Esophagus squamous epithelium (tissue), 5 donors: ENCODE data around the gene TRIM39. TPM values are rescaled to one million over a fixed set of nuclear protein-coding genes. Genes with fewer than 3 reads are reported as not detected.

Experiments used
- DNase-seq: peaks from one replicate; lab custom pipeline; 2025; lab: John Stamatoyannopoulos, UW
- H3K27ac ChIP-seq, 4 donors: fragments of 200-600 bp; sonication (generic); one replicate each; pipeline ENCODE4 v1.5.1; 2016 to 2019; ENCODE audit warnings: mild to moderate bottlenecking in 1 of 4
- H3K27me3 ChIP-seq, 4 donors: fragments of 200-600 bp; sonication (generic); 1 replicate in 3 of 4; 2 replicates in 1 of 4; pipeline versions ENCODE4 v1.5.1 to v1.6.0; 2017 to 2021; ENCODE audit warnings: antibody characterized with exemption in 1 of 4
- H3K36me3 ChIP-seq, 3 donors: fragments of 200-600 bp; sonication (generic); one replicate each; pipeline ENCODE4 v1.5.1; 2016 to 2019
- H3K4me1 ChIP-seq, 3 donors: fragments of 200-600 bp; sonication (generic); one replicate each; pipeline ENCODE4 v1.5.1; 2017 to 2019
- H3K4me3 ChIP-seq, 4 donors: fragments of 200-600 bp; sonication (generic); 1 replicate in 3 of 4; 2 replicates in 1 of 4; pipeline ENCODE4 v1.5.1; 2016 to 2019; ENCODE audit warnings: mild to moderate bottlenecking in 2 of 4, moderate library complexity in 1 of 4
- H3K9me3 ChIP-seq, 3 donors: fragments of 200-600 bp; sonication (generic); one replicate each; pipeline ENCODE4 v1.5.1; 2016 to 2019
- CTCF ChIP-seq, 6 experiments: fragments of 450-650 bp in 4 of 6; fragments of 200-600 bp in 2 of 6; sonication (generic) in 2 of 6; IDR thresholded peaks; one replicate each; pipeline ENCODE4 v1.5.1; 2016 to 2019; ENCODE audit warnings: antibody characterized with exemption in 6 of 6, mild to moderate bottlenecking in 4 of 6, moderate library complexity in 4 of 6
- POLR2A ChIP-seq, 4 donors: fragments of 450-650 bp; IDR thresholded peaks; one replicate each; pipeline ENCODE4 v1.6.1; 2017; ENCODE audit warnings: antibody characterized with exemption in 4 of 4, mild to moderate bottlenecking in 4 of 4, moderate library complexity in 3 of 4
- WGBS, 2 donors: methylation state at CpG; one replicate each; pipeline ENCODE4 v1.1.5; 2018; 5-methylcytosine and 5-hydroxymethylcytosine counted together
- intact Hi-C: fragments of 100-400 bp; cut with DNase I; formaldehyde crosslinking; loops from one replicate; pipeline ENCODE4 v1.15.0; 2022
- small RNA-seq, 4 donors: library from RNA; depleted of rRNA; stranded (forward); fragments of <200 nt; gene quantifications; one replicate each; pipeline ENCODE3, GENCODE V24; 2016
- total RNA-seq, 4 donors: library from RNA; depleted of rRNA; stranded (reverse); fragments of >200 nt; gene quantifications; one replicate each; pipeline ENCODE4 v1.1.0, GENCODE V29; 2016
- donor health status: DM: yes; HTN: yes; CAD: no.

The TRIM39 gene
- total RNA-seq, 4 donors from 2014 or later = 11.3 to 16.2 (median 15.1) TPM

GRCh38 chr6:30378290-30378937 lies 51.7 kb downstream of the TRIM39 start:
- no peak for DNase-seq
- Histone ChIP-seq H3K27ac (no peak overlapping the region), H3K27me3 (peaks cover 0 to 52% (median 0%) of the 10 kb centered on the region in 4 donors), H3K4me1 (no peaks in the 10 kb centered on the region), H3K36me3 (no peaks in the 10 kb centered on the region), H3K9me3 (no peaks in the 10 kb centered on the region), H3K4me3 (no peak overlapping the region)
- TF ChIP-seq POLR2A (IDR thresholded peaks at IDR 0.05) = no peak
- 0 to 8% methylated on average over 1 of the region's 1 CpG for WGBS, 2 donors
- intact Hi-C loops = no loop called here

- intact Hi-C loops = no loop called here
- DNase-seq = no peak
- Histone ChIP-seq H3K4me1 (no peaks in the 10 kb centered on the region), H3K27me3 (peaks cover 0 to 68% (median 0%) of the 10 kb centered on the region in 4 donors), H3K36me3 (no peaks in the 10 kb centered on the region), H3K4me3 (no peak overlapping the region), H3K9me3 (no peaks in the 10 kb centered on the region), H3K27ac (no peak overlapping the region)
- TF ChIP-seq POLR2A (IDR thresholded peaks at IDR 0.05) = no peak
- no peak for TF ChIP-seq CTCF (IDR thresholded peaks at IDR 0.05)
- 37 to 41% methylated on average over 5 of the region's 5 CpGs for WGBS, 2 donors
Measured at GRCh38 chr6:30380464-30380863, 53.7 kb downstream of the TRIM39 start.

DNA sequence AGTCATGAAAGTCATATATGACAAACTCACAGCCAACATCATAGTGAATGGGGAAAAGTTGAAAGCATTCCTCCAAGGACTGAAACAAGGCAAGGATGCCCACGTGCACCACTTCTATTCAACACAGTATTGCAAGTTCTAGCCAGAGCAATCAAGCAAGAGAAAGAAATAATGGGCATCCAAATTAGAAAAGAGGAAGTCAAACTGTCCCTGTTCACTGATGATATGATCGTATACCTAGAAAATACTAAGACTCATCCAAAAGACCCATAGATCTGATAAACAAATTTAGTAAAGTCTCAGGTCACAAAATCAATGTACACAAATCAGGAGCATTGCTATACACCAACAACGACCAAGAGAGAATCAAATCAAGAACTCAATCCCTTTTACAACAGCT lies 59.4 kb downstream of the TRIM39 start:
- Histone ChIP-seq H3K4me3 (no peak overlapping the region), H3K27ac (no peak overlapping the region), H3K36me3 (no peaks in the 10 kb centered on the region), H3K4me1 (no peaks in the 10 kb centered on the region), H3K27me3 (peaks cover 0 to 89% (median 0%) of the 10 kb centered on the region in 4 donors), H3K9me3 (no peaks in the 10 kb centered on the region)
- DNase-seq = no peak
- 23 to 38% methylated on average over 3 of the region's 3 CpGs for WGBS, 2 donors
- intact Hi-C loops = no loop called here
- TF ChIP-seq CTCF (IDR thresholded peaks at IDR 0.05) (no peak), POLR2A (IDR thresholded peaks at IDR 0.05) (no peak)

DNA sequence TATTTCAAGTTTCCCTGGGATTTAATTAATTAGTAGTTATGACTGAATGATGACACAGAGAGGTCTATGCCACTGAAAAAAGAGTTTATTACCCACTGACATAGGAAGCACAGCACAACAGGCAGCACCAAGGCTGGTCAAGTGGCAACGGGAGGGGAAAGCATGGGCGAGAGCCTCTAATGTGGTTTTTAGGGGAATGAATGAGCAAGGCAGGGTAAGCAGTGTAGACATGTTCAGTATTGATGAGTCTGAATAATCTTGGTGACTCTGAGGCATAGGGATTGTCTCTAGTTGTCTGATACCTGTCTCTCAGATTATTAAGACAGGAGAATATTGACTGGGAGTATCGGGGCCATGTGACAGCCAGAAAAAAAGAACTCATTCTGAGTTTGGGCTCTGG lies 64.5 kb downstream of the TRIM39 start:
- no peaks in the 10 kb centered on the region for H3K4me1 ChIP-seq
- DNase-seq = no peak
- peaks cover 0 to 86% (median 0%) of the 10 kb centered on the region in 4 donors for H3K27me3 ChIP-seq
- no peak overlapping the region for H3K27ac ChIP-seq
- intact Hi-C loops = no loop called here
- no peaks in the 10 kb centered on the region for H3K36me3 ChIP-seq
- TF ChIP-seq POLR2A (IDR thresholded peaks at IDR 0.05) (no peak), CTCF (IDR thresholded peaks at IDR 0.05) (no peak)
- H3K9me3 ChIP-seq = no peaks in the 10 kb centered on the region
- 49 to 59% methylated on average over 3 of the region's 3 CpGs for WGBS, 2 donors
- H3K4me3 ChIP-seq = no peak overlapping the region

Small RNAs within 50 kb of the gene (small RNA-seq; reads per million reads assigned to genes)
- 0 reads per million in 4 donors for gene HLA-N

Other genes starting within 250 kb of the TRIM39 start
- gene TRIM31, start 213.8 kb upstream of the TRIM39 start, total RNA-seq = under 1 TPM in 1 of 4 donors, not detected in 3; 0.23 TPM
- not detected for gene TRIM40, start 190.8 kb upstream of the TRIM39 start, total RNA-seq
- gene TRIM10, start 165.7 kb upstream of the TRIM39 start, total RNA-seq = not detected
- not detected for gene TRIM15, start 163.4 kb upstream of the TRIM39 start, total RNA-seq
- gene TRIM26, start 113.5 kb upstream of the TRIM39 start, total RNA-seq = 10 to 100 TPM; 52.3 to 76.3 (median 63.3) TPM
- 100 to 1,000 TPM in 1 of 4 donors, 10 to 100 TPM in 3; 60.2 to 101 (median 81.7) TPM for gene RPP21, start 18.2 kb downstream of the TRIM39 start, total RNA-seq
- 100 to 1,000 TPM; 263 to 597 (median 356) TPM for gene HLA-E, start 162.6 kb downstream of the TRIM39 start, total RNA-seq
- 10 to 100 TPM; 12.7 to 37.2 (median 20.5) TPM for gene GNL1, start 229.6 kb downstream of the TRIM39 start, total RNA-seq
- 10 to 100 TPM in 1 of 4 donors, 1 to 10 TPM in 3; 3.2 to 11.6 (median 5.8) TPM for gene PRR3, start 230.4 kb downstream of the TRIM39 start, total RNA-seq
- gene ABCF1, start 244.5 kb downstream of the TRIM39 start, total RNA-seq = 10 to 100 TPM; 31.0 to 42.3 (median 36.0) TPM